ENCODE data around the gene CUZD1.
A peak's percentile ranks its signal among the peaks of the same experiment; 100 is the strongest.
"Not testable (repeated sequence)": the region's sequence is repeated elsewhere in the genome, so short reads cannot be mapped to it uniquely, and the experiment has no call there.

The CUZD1 gene

DNA sequence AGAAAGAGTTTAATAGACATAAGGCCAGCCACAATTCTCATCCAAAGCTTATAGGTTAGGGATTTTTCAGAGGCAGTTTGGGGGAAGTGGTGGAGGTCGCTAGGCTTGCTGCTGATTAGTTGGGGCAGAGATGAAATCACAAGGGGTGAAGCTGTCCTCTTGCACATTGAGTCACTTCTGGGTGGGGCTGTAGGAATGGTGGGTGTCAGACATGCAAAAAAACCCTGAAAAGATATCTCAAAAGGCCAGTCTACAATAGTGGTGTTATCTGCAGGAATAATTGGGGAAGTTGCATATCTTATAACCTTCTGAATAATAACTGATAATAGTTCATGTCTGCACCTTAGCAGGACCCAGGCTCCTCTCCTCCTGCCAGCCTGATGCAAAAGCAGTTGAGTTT is 31.6 kb upstream of the CUZD1 start:
- no peak overlapping the region for H3K27ac ChIP-seq (ENCODE audit: low read length)
- no peaks in the 10 kb centered on the region for H3K27me3 ChIP-seq (ENCODE audit: insufficient read depth, low read length, poor library complexity)
- H2AFZ ChIP-seq (ENCODE audit: low read depth, low read length), result no peak overlapping the region
- H3K9me3 ChIP-seq (ENCODE audit: insufficient read depth, low read length, severe bottlenecking), result no peaks in the 10 kb centered on the region
- H3K9ac ChIP-seq (ENCODE audit: low read depth, low read length), result no peak overlapping the region
- ATAC-seq (ENCODE audit: insufficient read depth, low read depth) (no peak), DNase-seq (no peak)
- peaks cover 64% of the 10 kb centered on the region for H3K79me2 ChIP-seq (ENCODE audit: insufficient read depth, low read length)
- peak overlapping the region in 1 of 2 experiments; percentile 98; a peak in 1 of 4 replicates for H3K4me3 ChIP-seq (ENCODE audit: low read depth in 1 of 2, low read length in 2 of 2)
- peaks cover 12% of the 10 kb centered on the region; the same call in 1 of the 2 replicates for H4K20me1 ChIP-seq (ENCODE audit: insufficient read depth, low read length)
- TF ChIP-seq CTCF (IDR thresholded peaks at IDR 0.05; ENCODE audit: borderline replicate concordance, extremely low read depth, low read length, poor library complexity, severe bottlenecking), result no peak
- TF ChIP-seq EZH2 (IDR thresholded peaks at IDR 0.05; ENCODE audit: borderline replicate concordance, low read depth, low read length, severe bottlenecking), result no peak
- no peaks in the 10 kb centered on the region; the same call in 1 of the 2 replicates for H3K36me3 ChIP-seq (ENCODE audit: insufficient read depth, low read length)
- H3K4me1 ChIP-seq (ENCODE audit: insufficient read depth, low read length), result peaks cover 30% of the 10 kb centered on the region
- peak overlapping the region; percentile 71; the same call in 1 of the 2 replicates for H3K4me2 ChIP-seq (ENCODE audit: insufficient read depth, low read length)

GRCh38 chr10:122876467-122876855 is 30.8 kb upstream of the CUZD1 start:
- no peak overlapping the region for H3K9ac ChIP-seq (ENCODE audit: low read depth, low read length)

DNA sequence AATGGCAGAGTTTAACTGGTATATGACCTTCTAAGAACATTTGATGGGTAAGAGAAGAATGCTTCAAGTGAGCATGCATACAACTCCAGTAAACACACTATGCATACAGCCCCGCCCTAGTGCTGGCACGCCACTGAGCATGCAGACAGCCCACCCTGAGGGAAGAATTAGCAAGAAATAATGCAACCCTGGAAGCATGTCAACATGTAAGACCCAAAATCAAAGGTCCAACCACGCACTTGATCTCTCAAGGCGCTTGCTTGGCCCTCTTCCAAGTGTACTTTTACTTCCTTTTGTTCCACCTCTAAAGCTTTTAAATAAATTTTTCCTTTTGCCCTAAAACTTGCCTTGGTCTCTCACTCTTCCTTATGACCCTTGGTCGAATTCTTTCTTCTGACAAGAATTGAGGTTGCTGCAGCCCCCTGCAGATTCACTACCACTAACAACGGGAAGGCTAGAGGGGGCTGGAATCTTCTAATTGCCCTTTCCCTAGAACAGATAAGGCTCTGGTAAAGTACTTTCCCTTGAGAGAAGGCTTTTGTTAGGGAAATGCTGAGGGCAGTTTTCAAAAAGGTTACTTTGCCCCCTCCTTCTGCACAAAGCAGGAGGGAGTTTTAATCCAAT is 30.3 kb upstream of the CUZD1 start:
- H3K27me3 ChIP-seq (ENCODE audit: insufficient read depth, low read length, poor library complexity), result no peaks in the 10 kb centered on the region
- no peak overlapping the region for H3K4me3 ChIP-seq (ENCODE audit: low read depth in 1 of 2, low read length in 2 of 2)
- H4K20me1 ChIP-seq (ENCODE audit: insufficient read depth, low read length), result peaks cover 12% of the 10 kb centered on the region; the same call in 1 of the 2 replicates
- H2AFZ ChIP-seq (ENCODE audit: low read depth, low read length), result no peak overlapping the region
- TF ChIP-seq CTCF (IDR thresholded peaks at IDR 0.05; ENCODE audit: borderline replicate concordance, extremely low read depth, low read length, poor library complexity, severe bottlenecking) (no peak), EZH2 (IDR thresholded peaks at IDR 0.05; ENCODE audit: borderline replicate concordance, low read depth, low read length, severe bottlenecking) (no peak)
- no peak overlapping the region for H3K4me2 ChIP-seq (ENCODE audit: insufficient read depth, low read length)
- H3K4me1 ChIP-seq (ENCODE audit: insufficient read depth, low read length), result peaks cover 28% of the 10 kb centered on the region
- DNase-seq, result no peak
- H3K27ac ChIP-seq (ENCODE audit: low read length), result no peak overlapping the region
- H3K9me3 ChIP-seq (ENCODE audit: insufficient read depth, low read length, severe bottlenecking), result no peaks in the 10 kb centered on the region
- H3K9ac ChIP-seq (ENCODE audit: low read depth, low read length), result no peak overlapping the region
- H3K36me3 ChIP-seq (ENCODE audit: insufficient read depth, low read length), result no peaks in the 10 kb centered on the region; the same call in 1 of the 2 replicates
- no peak for ATAC-seq (ENCODE audit: insufficient read depth, low read depth)
- H3K79me2 ChIP-seq (ENCODE audit: insufficient read depth, low read length), result peaks cover 64% of the 10 kb centered on the region

More at GRCh38 chr10:122876467-122876855, 30.8 kb upstream of the CUZD1 start:
- DNase-seq (no peak), ATAC-seq (ENCODE audit: insufficient read depth, low read depth) (no peak)
- H3K4me2 ChIP-seq (ENCODE audit: insufficient read depth, low read length), result no peak overlapping the region
- peaks cover 30% of the 10 kb centered on the region for H3K4me1 ChIP-seq (ENCODE audit: insufficient read depth, low read length)
- H3K27ac ChIP-seq (ENCODE audit: low read length), result no peak overlapping the region
- H3K9me3 ChIP-seq (ENCODE audit: insufficient read depth, low read length, severe bottlenecking), result no peaks in the 10 kb centered on the region
- peaks cover 12% of the 10 kb centered on the region; the same call in 1 of the 2 replicates for H4K20me1 ChIP-seq (ENCODE audit: insufficient read depth, low read length)
- H3K4me3 ChIP-seq (ENCODE audit: low read depth in 1 of 2, low read length in 2 of 2), result no peak overlapping the region
- H3K27me3 ChIP-seq (ENCODE audit: insufficient read depth, low read length, poor library complexity), result no peaks in the 10 kb centered on the region
- TF ChIP-seq CTCF (IDR thresholded peaks at IDR 0.05; ENCODE audit: borderline replicate concordance, extremely low read depth, low read length, poor library complexity, severe bottlenecking) (no peak), EZH2 (IDR thresholded peaks at IDR 0.05; ENCODE audit: borderline replicate concordance, low read depth, low read length, severe bottlenecking) (no peak)
- peaks cover 64% of the 10 kb centered on the region for H3K79me2 ChIP-seq (ENCODE audit: insufficient read depth, low read length)
- H2AFZ ChIP-seq (ENCODE audit: low read depth, low read length), result no peak overlapping the region
- no peaks in the 10 kb centered on the region; the same call in 1 of the 2 replicates for H3K36me3 ChIP-seq (ENCODE audit: insufficient read depth, low read length)

DNA sequence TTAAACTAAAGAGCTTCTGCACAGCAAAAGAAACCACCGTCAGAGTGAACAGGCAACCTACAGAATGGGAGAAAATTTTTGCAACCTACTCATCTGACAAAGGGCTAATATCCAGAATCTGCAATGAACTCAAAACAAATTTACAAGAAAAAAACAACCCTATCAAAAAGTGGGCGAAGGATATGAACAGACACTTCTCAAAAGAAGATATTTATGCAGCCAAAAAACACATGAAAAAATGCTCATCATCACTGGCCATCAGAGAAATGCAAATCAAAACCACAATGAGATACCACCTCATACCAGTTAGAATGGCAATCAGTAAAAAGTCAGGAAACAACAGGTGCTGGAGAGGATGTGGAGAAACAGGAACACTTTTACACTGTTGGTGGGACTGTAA is 26.3 kb upstream of the CUZD1 start:
- not testable (repeated sequence) for H3K4me1 ChIP-seq (ENCODE audit: insufficient read depth, low read length); H3K36me3 ChIP-seq (ENCODE audit: insufficient read depth, low read length); DNase-seq; H2AFZ ChIP-seq (ENCODE audit: low read depth, low read length); H3K9ac ChIP-seq (ENCODE audit: low read depth, low read length); H3K27me3 ChIP-seq (ENCODE audit: insufficient read depth, low read length, poor library complexity); H3K27ac ChIP-seq (ENCODE audit: low read length); ATAC-seq (ENCODE audit: insufficient read depth, low read depth); H3K4me2 ChIP-seq (ENCODE audit: insufficient read depth, low read length); H3K9me3 ChIP-seq (ENCODE audit: insufficient read depth, low read length, severe bottlenecking); H3K4me3 ChIP-seq (ENCODE audit: low read depth in 1 of 2, low read length in 2 of 2); H4K20me1 ChIP-seq (ENCODE audit: insufficient read depth, low read length)
- H3K79me2 ChIP-seq (ENCODE audit: insufficient read depth, low read length), result peaks cover 48% of the 10 kb centered on the region

- H3K9me3 ChIP-seq (ENCODE audit: insufficient read depth, low read length, severe bottlenecking); H3K4me3 ChIP-seq (ENCODE audit: low read depth in 1 of 2, low read length in 2 of 2); H3K27ac ChIP-seq (ENCODE audit: low read length); ATAC-seq (ENCODE audit: insufficient read depth, low read depth); H3K4me2 ChIP-seq (ENCODE audit: insufficient read depth, low read length); H3K9ac ChIP-seq (ENCODE audit: low read depth, low read length); H3K4me1 ChIP-seq (ENCODE audit: insufficient read depth, low read length); H3K27me3 ChIP-seq (ENCODE audit: insufficient read depth, low read length, poor library complexity); DNase-seq; H2AFZ ChIP-seq (ENCODE audit: low read depth, low read length); H4K20me1 ChIP-seq (ENCODE audit: insufficient read depth, low read length); H3K36me3 ChIP-seq (ENCODE audit: insufficient read depth, low read length): not testable (repeated sequence)
- peaks cover 46% of the 10 kb centered on the region for H3K79me2 ChIP-seq (ENCODE audit: insufficient read depth, low read length)
Observed at GRCh38 chr10:122868768-122869167, 23.1 kb upstream of the CUZD1 start.
